SU-DHL-6 (cell line): ENCODE measurements around the gene LMBR1L.

ENCODE experiments used
- H2AFZ ChIP-seq: fragments of 200-600 bp; sonication (generic); 2 replicates; pipeline ENCODE4 v1.6.1; 2014; ENCODE audit warnings: low read depth, mild to moderate bottlenecking, moderate library complexity, mixed read lengths, antibody characterized with exemption, low read length; ENCODE audit not compliant: severe bottlenecking
- H3F3A ChIP-seq: fragments of 200-600 bp; shearing (Covaris generic); 2 replicates; pipeline ENCODE4 v1.6.0; 2016; ENCODE audit warnings: antibody characterized with exemption, mild to moderate bottlenecking; ENCODE audit not compliant: insufficient read depth
- H3K27ac ChIP-seq: fragments of 200-600 bp; sonication (generic); 2 replicates; pipeline ENCODE4 v1.5.1; 2016; ENCODE audit warnings: low read depth, mild to moderate bottlenecking, low read length, moderate library complexity, mixed read lengths
- H3K27me3 ChIP-seq: fragments of 200-600 bp; sonication (generic), shearing (Covaris generic); 2 replicates; pipeline ENCODE4 v1.6.0; 2014; ENCODE audit warnings: mild to moderate bottlenecking, low read length
- H3K36me3 ChIP-seq: fragments of 200-600 bp; sonication (generic); 2 replicates; pipeline ENCODE4 v1.6.1; 2014; ENCODE audit warnings: mild to moderate bottlenecking, low read length, mixed read lengths
- H3K4me2 ChIP-seq: fragments of 300-600, 200-600 bp; shearing (Covaris generic), sonication (generic); 2 replicates; pipeline ENCODE4 v1.6.0; 2014; ENCODE audit warnings: low read length, low read depth, mild to moderate bottlenecking; ENCODE audit not compliant: poor library complexity, severe bottlenecking
- H3K4me3 ChIP-seq: fragments of 200-600 bp; sonication (generic); 2 replicates; pipeline ENCODE4 v1.5.1; 2014; ENCODE audit warnings: antibody characterized with exemption, low read length, mild to moderate bottlenecking, mixed read lengths; ENCODE audit not compliant: insufficient read depth, poor library complexity, severe bottlenecking
- H3K79me2 ChIP-seq: fragments of 200-600 bp; sonication (generic); 2 replicates; pipeline ENCODE4 v1.6.1; 2014; ENCODE audit warnings: mild to moderate bottlenecking, low read length, moderate library complexity; ENCODE audit not compliant: insufficient read depth
- H3K9ac ChIP-seq: fragments of 200-600 bp; sonication (generic); 2 replicates; pipeline ENCODE4 v1.7.0; 2014; ENCODE audit warnings: mild to moderate bottlenecking, low read length
- H3K9me2 ChIP-seq: fragments of 200-600 bp; sonication (generic); replicated peaks from 2 replicates; pipeline ENCODE4 v1.6.1; 2014; ENCODE audit warnings: low read length; ENCODE audit not compliant: insufficient read depth
- H3K9me3 ChIP-seq: fragments of 200-600 bp; sonication (generic); 2 replicates; pipeline ENCODE4 v1.6.1; 2014; ENCODE audit warnings: low read length, mixed read lengths; ENCODE audit not compliant: insufficient read depth
- H4K20me1 ChIP-seq: fragments of 200-600 bp; sonication (generic); 2 replicates; pipeline ENCODE4 v1.6.1; 2014; ENCODE audit warnings: low read depth, mild to moderate bottlenecking, antibody characterized with exemption, low read length, moderate library complexity, mixed read lengths
- EZH2phosphoT487 ChIP-seq: fragments of 200-600 bp; sonication (generic), shearing (Covaris generic); conservative IDR thresholded peaks from 2 replicates; pipeline ENCODE4 v1.6.1; 2018; ENCODE audit warnings: mild to moderate bottlenecking, antibody characterized with exemption, low read length, moderate library complexity, mixed read lengths
- TF ChIP-seq, protein P1 (sequence below): fragments of 200-600 bp; sonication (generic); IDR thresholded peaks from one replicate; pipeline ENCODE4 v1.5.1; 2017; ENCODE audit warnings: antibody characterized with exemption, mild to moderate bottlenecking, low read length, moderate library complexity; ENCODE audit not compliant: insufficient read depth, poor library complexity, severe bottlenecking

Gene LMBR1L, protein sequence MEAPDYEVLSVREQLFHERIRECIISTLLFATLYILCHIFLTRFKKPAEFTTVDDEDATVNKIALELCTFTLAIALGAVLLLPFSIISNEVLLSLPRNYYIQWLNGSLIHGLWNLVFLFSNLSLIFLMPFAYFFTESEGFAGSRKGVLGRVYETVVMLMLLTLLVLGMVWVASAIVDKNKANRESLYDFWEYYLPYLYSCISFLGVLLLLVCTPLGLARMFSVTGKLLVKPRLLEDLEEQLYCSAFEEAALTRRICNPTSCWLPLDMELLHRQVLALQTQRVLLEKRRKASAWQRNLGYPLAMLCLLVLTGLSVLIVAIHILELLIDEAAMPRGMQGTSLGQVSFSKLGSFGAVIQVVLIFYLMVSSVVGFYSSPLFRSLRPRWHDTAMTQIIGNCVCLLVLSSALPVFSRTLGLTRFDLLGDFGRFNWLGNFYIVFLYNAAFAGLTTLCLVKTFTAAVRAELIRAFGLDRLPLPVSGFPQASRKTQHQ

DNA sequence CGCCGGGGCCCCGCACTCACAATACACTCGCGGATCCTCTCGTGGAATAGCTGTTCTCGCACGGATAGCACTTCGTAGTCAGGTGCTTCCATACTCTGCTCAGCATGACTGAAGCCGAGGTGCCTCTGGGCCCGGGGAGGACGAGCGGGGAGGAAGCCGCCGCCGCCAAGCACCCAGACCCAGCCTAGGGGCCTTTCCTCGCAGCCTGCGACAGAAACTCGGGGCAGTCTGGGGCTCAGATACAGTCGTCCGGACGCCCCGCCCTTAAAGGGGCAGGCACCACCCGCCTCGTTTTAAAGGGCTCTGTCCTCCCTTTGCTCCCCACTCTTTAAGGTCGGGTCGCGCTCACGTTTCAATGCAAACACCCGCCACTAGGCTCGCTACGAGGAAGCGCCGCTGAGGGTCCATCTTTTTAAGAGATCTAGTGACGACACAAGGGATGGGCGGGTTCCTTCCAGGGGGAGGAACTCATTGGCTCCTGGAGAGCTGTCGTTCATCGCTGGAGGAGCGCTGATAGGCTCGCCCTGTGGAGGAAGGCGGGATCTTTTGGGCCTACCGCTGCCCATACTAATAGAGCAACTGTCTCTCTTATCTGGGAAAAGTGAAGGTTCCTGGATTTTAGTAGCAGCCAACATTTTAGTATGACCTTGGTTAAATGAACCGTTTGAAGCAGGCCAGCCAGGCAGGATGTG, at the start of gene LMBR1L:
TSS of gene LMBR1L (minus strand) at position 384 of the 692 bp plus-strand sequence. CDS start at position 92, 292 bp downstream.
- peak within 1 kb of the TSS; percentile 98 for H3K4me2 ChIP-seq
- no peaks in the 10 kb centered on the region for H3K36me3 ChIP-seq
- peak within 1 kb of the TSS; percentile 93 for H3K4me3 ChIP-seq
- peak within 1 kb of the TSS; percentile 98 for H2AFZ ChIP-seq
- no peaks in the 10 kb centered on the region for H3F3A ChIP-seq
- H3K9ac ChIP-seq = peak within 1 kb of the TSS; percentile 73
- no peaks in the 10 kb centered on the region for H3K27me3 ChIP-seq
- H3K79me2 ChIP-seq = no peaks in the 10 kb centered on the region
- H3K9me3 ChIP-seq = no peaks in the 10 kb centered on the region
- H4K20me1 ChIP-seq = no peaks in the 10 kb centered on the region
- H3K9me2 ChIP-seq = no peaks in the 10 kb centered on the region
- no peak for TF ChIP-seq EZH2phosphoT487
- TF ChIP-seq, protein P1, sequence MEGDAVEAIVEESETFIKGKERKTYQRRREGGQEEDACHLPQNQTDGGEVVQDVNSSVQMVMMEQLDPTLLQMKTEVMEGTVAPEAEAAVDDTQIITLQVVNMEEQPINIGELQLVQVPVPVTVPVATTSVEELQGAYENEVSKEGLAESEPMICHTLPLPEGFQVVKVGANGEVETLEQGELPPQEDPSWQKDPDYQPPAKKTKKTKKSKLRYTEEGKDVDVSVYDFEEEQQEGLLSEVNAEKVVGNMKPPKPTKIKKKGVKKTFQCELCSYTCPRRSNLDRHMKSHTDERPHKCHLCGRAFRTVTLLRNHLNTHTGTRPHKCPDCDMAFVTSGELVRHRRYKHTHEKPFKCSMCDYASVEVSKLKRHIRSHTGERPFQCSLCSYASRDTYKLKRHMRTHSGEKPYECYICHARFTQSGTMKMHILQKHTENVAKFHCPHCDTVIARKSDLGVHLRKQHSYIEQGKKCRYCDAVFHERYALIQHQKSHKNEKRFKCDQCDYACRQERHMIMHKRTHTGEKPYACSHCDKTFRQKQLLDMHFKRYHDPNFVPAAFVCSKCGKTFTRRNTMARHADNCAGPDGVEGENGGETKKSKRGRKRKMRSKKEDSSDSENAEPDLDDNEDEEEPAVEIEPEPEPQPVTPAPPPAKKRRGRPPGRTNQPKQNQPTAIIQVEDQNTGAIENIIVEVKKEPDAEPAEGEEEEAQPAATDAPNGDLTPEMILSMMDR = no peak
- H3K27ac ChIP-seq = peak within 1 kb of the TSS; percentile 18; the same call in 1 of the 2 replicates

DNA sequence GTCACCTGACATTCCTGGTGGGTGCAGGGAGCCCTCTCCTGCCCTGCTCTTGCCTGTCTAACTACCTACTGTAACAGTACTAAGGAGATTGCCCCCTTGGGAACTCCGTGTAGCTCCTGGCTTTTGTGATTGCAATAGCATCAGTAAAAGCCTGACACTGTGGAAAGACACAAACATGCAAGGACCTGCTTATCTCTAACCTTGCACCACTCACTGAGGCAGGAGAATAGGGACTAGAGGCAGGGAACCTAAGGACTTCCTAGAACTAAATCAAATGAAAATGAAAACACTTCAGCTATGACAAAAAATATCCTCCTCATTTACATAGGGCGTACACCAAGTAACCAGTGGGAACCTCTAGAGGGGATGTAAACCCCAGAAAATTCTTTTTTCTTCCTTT, 49.8 kb upstream of the LMBR1L start:
- Histone ChIP-seq H3F3A (no peaks in the 10 kb centered on the region), H3K9me3 (no peaks in the 10 kb centered on the region), H3K4me2 (no peak overlapping the region), H3K9me2 (no peaks in the 10 kb centered on the region), H3K27me3 (no peaks in the 10 kb centered on the region), H4K20me1 (no peaks in the 10 kb centered on the region), H3K36me3 (no peaks in the 10 kb centered on the region), H3K9ac (no peak overlapping the region), H3K79me2 (no peaks in the 10 kb centered on the region), H3K4me3 (no peak overlapping the region), H3K27ac (no peak overlapping the region), H2AFZ (no peak overlapping the region)
- TF ChIP-seq, protein P1 = no peak
- no peak for TF ChIP-seq EZH2phosphoT487

DNA sequence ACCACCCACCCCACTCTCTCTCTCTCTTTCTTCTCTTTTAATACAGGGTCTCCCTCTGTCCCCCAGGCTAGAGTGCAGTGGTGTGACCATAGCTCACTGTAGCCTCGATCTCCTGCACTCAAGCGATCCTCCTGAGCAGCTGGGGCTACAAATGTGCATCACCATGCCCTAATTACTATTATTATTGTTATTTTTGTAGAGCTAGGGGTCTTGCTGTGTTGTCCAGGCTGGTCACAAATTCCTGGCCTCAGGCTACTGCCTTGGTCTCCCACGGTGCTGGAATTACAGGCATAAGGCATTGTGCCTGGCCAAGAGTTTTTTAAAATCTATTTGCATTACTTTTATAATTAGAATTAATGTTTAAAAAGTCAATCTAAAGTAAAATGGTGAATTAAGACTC, 43.6 kb upstream of the LMBR1L start:
- Histone ChIP-seq H3K4me3 (no peak overlapping the region), H3F3A (no peaks in the 10 kb centered on the region), H3K9ac (no peak overlapping the region), H3K79me2 (no peaks in the 10 kb centered on the region), H3K36me3 (no peaks in the 10 kb centered on the region), H3K4me2 (no peak overlapping the region), H3K9me3 (no peaks in the 10 kb centered on the region), H3K27me3 (no peaks in the 10 kb centered on the region), H2AFZ (no peak overlapping the region), H3K9me2 (no peaks in the 10 kb centered on the region), H4K20me1 (no peaks in the 10 kb centered on the region), H3K27ac (no peak overlapping the region)
- TF ChIP-seq EZH2phosphoT487 = no peak
- TF ChIP-seq, protein P1 = no peak
